Endothelial cell of umbilical vein (primary cell): ENCODE measurements around the gene WASF2. TPM values are rescaled to one million over a fixed set of nuclear protein-coding genes. Genes with fewer than 3 reads are reported as not detected.

ENCODE experiments used
- BruUV-seq: library from RNA; stranded (reverse); fragments of 400-500 nt; replicated peaks from 2 replicates; lab custom pipeline; 2021; lab: Mats Ljungman, UMichigan
- CTCF ChIA-PET: fragments of 300-600, 350-600 bp; sonication (Branson Sonifier 250); formaldehyde crosslinking; loops from one replicate; lab custom pipeline; 2021; ENCODE audit warnings: antibody characterized with exemption, inconsistent platforms; lab: Charles Lee
- POLR2A ChIA-PET: fragments of 300-600, 350-600 bp; sonication (Branson Sonifier 250); formaldehyde crosslinking; loops from one replicate; lab custom pipeline; 2021; ENCODE audit warnings: antibody characterized with exemption, inconsistent platforms; lab: Charles Lee
- DNase-seq: peaks from one replicate; pipeline ENCODE4 v3.0.0-alpha.2; 2011; ENCODE audit warnings: low read depth, low spot score
- FAIRE-seq: peaks from 2 replicates; lab custom pipeline; 2011; peaks lifted over from hg19 to GRCh38; lab: Jason Lieb, UNC
- H2AFZ ChIP-seq: 2 replicates; pipeline ENCODE4 v1.6.0; 2012; ENCODE audit warnings: low read depth, low read length, control low read depth, inconsistent platforms
- H3K27ac ChIP-seq: 2 replicates; pipeline ENCODE4 v1.5.1; 2011; ENCODE audit warnings: low read depth, mild to moderate bottlenecking, control low read depth, low read length, moderate library complexity; ENCODE audit not compliant: insufficient read depth
- H3K27me3 ChIP-seq, 2 experiments: 2 replicates each; pipeline versions ENCODE4 v1.6.0 to v1.6.1; 2011; ENCODE audit warnings: low read length in 2 of 2, mixed read lengths in 1 of 2; ENCODE audit not compliant: control insufficient read depth in 2 of 2, insufficient read depth in 2 of 2
- H3K36me3 ChIP-seq, 2 experiments: 2 replicates in 1 of 2; 3 replicates in 1 of 2; pipeline ENCODE4 v1.5.1; 2011; ENCODE audit warnings: low read length in 2 of 2, mild to moderate bottlenecking in 1 of 2, moderate library complexity in 1 of 2; ENCODE audit not compliant: control insufficient read depth in 2 of 2, insufficient read depth in 2 of 2; ENCODE audit errors: extremely low read depth in 1 of 2
- H3K4me1 ChIP-seq: 3 replicates; pipeline ENCODE4 v1.5.1; 2011; ENCODE audit warnings: mild to moderate bottlenecking, low read length; ENCODE audit not compliant: control insufficient read depth, insufficient read depth; ENCODE audit errors: extremely low read depth
- H3K4me2 ChIP-seq: 2 replicates; pipeline ENCODE4 v1.6.1; 2011; ENCODE audit warnings: low read length, control low read depth, mixed read lengths; ENCODE audit not compliant: insufficient read depth
- H3K4me3 ChIP-seq, 3 experiments: fragments of 200-600 bp in 1 of 3; sonication (generic), shearing (Covaris generic) in 1 of 3; replicated peaks in 1 of 3; 2 replicates each; pipeline ENCODE4 v1.5.1; 2011 to 2016; ENCODE audit warnings: control low read depth in 3 of 3, low read length in 3 of 3, mild to moderate bottlenecking in 2 of 3, inconsistent platforms in 1 of 3, low read depth in 1 of 3, moderate library complexity in 1 of 3; ENCODE audit not compliant: insufficient read depth in 1 of 3
- H3K79me2 ChIP-seq: 2 replicates; pipeline ENCODE4 v1.6.0; 2012; ENCODE audit warnings: low read length, inconsistent platforms; ENCODE audit not compliant: control insufficient read depth, insufficient read depth
- H3K9ac ChIP-seq: replicated peaks from 2 replicates; pipeline ENCODE3; 2011; ENCODE audit warnings: low read length, control low read depth; ENCODE audit not compliant: insufficient read depth; ENCODE audit errors: extremely low read depth
- H3K9me1 ChIP-seq: replicated peaks from 3 replicates; pipeline ENCODE4 v1.6.0; 2011; ENCODE audit warnings: mild to moderate bottlenecking, low read length; ENCODE audit not compliant: control insufficient read depth, insufficient read depth; ENCODE audit errors: extremely low read depth
- H3K9me3 ChIP-seq: replicated peaks from 2 replicates; pipeline ENCODE4 v1.5.1; 2012; ENCODE audit warnings: low read length, inconsistent platforms; ENCODE audit not compliant: control insufficient read depth, insufficient read depth
- H4K20me1 ChIP-seq: replicated peaks from 2 replicates; pipeline ENCODE3; 2011; ENCODE audit warnings: mild to moderate bottlenecking, low read length; ENCODE audit not compliant: control insufficient read depth, insufficient read depth; ENCODE audit errors: extremely low read depth
- EZH2 ChIP-seq: IDR thresholded peaks from 2 replicates; pipeline ENCODE4 v1.6.1; 2012; ENCODE audit warnings: borderline replicate concordance, low read depth, mild to moderate bottlenecking, moderate library complexity, low read length, inconsistent platforms; ENCODE audit not compliant: severe bottlenecking
- FOS ChIP-seq: IDR thresholded peaks from 2 replicates; pipeline ENCODE4 v1.6.1; 2011; ENCODE audit warnings: mild to moderate bottlenecking, low read length, moderate library complexity, borderline replicate concordance; ENCODE audit not compliant: insufficient read depth
- GATA2 ChIP-seq: IDR thresholded peaks from 2 replicates; pipeline ENCODE4 v1.7.0; 2011; ENCODE audit warnings: low read depth, mild to moderate bottlenecking, moderate library complexity, mixed read lengths, low read length; ENCODE audit not compliant: insufficient read length, insufficient read depth
- JUN ChIP-seq: IDR thresholded peaks from 2 replicates; pipeline ENCODE4 v1.6.1; 2011; ENCODE audit warnings: borderline replicate concordance, low read depth; ENCODE audit not compliant: insufficient read length, insufficient read depth
- MYC ChIP-seq: IDR thresholded peaks from one replicate; pipeline ENCODE4 v1.6.1; 2011; ENCODE audit warnings: mild to moderate bottlenecking, low read depth, low read length
- POLR2A ChIP-seq: IDR thresholded peaks from 2 replicates; pipeline ENCODE4 v1.6.1; 2012; ENCODE audit warnings: low read depth, mild to moderate bottlenecking, control low read depth, low read length
- POLR2AphosphoS5 ChIP-seq: IDR thresholded peaks from 2 replicates; pipeline ENCODE4 v1.6.1; 2012; ENCODE audit warnings: low read depth, mild to moderate bottlenecking, control low read depth, low read length, moderate library complexity; ENCODE audit not compliant: insufficient read depth
- dilution Hi-C: fragments of 300-500 bp; cut with MboI; formaldehyde crosslinking; loops from one replicate; pipeline ENCODE4 v1.15.0; 2019; ENCODE audit warnings: low sequenced_read_pairs; ENCODE audit not compliant: extremely low pct_ligation_motif_present
- intact Hi-C: fragments of 100-400 bp; cut with micrococcal nuclease; formaldehyde crosslinking; loops from one replicate; pipeline ENCODE4 v1.10.0; 2022
- polyA plus RNA-seq, 4 experiments: library from polyadenylated mRNA; depleted of rRNA in 3 of 4; stranded (reverse) in 3 of 4; unstranded in 1 of 4; fragments of >200 nt; gene quantifications; 2 replicates each; pipeline versions ENCODE4 v1.2.1 to v1.2.3, GENCODE V29; 2011 to 2012; ENCODE audit warnings: missing spikeins in 1 of 4
- total RNA-seq: library from RNA; stranded (reverse); gene quantifications from 2 replicates; pipeline ENCODE4 v1.2.3, GENCODE V29; 2021
- TF ChIP-seq, protein P1 (sequence below): IDR thresholded peaks from 2 replicates; pipeline ENCODE4 v1.6.1; 2011; ENCODE audit not compliant: insufficient read depth, insufficient read length
- TF ChIP-seq, protein P2 (sequence below), 2 donors: IDR thresholded peaks; 1 replicate in 1 of 2; 2 replicates in 1 of 2; pipeline ENCODE4 v1.5.1; 2011; ENCODE audit warnings: low read length in 2 of 2, mild to moderate bottlenecking in 2 of 2, moderate library complexity in 2 of 2, control low read depth in 1 of 2, inconsistent platforms in 1 of 2, low read depth in 1 of 2; ENCODE audit not compliant: insufficient read depth in 1 of 2; ENCODE audit errors: extremely low read depth in 1 of 2

The WASF2 gene
- total and polyA plus RNA-seq, 2 donors (not counting 3 experiments of a cell fraction or from before 2014, with no cell fraction given): 76.9 to 172 TPM

DNA sequence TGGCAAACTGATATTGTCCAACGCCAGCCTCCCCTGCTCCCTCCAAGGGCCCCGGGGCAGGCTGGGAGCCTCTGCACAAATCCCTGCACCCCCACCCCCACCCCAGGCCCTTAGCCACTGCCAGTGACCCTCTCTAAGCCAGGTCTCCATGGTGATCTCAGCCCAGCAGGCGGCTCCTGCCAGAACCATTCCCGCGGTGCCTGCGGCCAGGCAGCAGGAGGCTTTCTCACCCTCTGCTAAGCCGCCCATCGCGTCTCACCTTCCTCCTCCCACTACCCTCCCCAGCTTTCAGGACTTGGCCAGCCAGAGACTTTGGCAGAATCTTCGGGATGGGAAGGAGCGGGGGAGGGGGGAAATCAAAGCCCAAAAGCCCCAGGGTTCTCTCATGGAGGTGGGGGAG lies 46.8 kb upstream of the WASF2 start:
- FAIRE-seq: no peak
- dilution Hi-C loops: no loop called here
- DNase-seq: no peak
- Histone ChIP-seq H3K27me3 (no peaks in the 10 kb centered on the region), H4K20me1 (no peaks in the 10 kb centered on the region), H3K4me1 (peaks cover 7% of the 10 kb centered on the region), H2AFZ (no peak overlapping the region), H3K27ac (no peak overlapping the region), H3K9me3 (no peaks in the 10 kb centered on the region), H3K9me1 (no peaks in the 10 kb centered on the region), H3K4me2 (no peak overlapping the region), H3K9ac (no peak overlapping the region), H3K79me2 (no peaks in the 10 kb centered on the region), H3K36me3 (peaks cover 0 to 14% of the 10 kb centered on the region in 2 experiments), H3K4me3 (no peak overlapping the region)
- intact Hi-C loops: no loop called here
- TF ChIP-seq POLR2AphosphoS5 (no peak), EZH2 (no peak)
- TF ChIP-seq, protein P1, sequence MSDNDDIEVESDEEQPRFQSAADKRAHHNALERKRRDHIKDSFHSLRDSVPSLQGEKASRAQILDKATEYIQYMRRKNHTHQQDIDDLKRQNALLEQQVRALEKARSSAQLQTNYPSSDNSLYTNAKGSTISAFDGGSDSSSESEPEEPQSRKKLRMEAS: no peak
- no TSS peak for BruUV-seq
- CTCF ChIA-PET: interaction anchor here (1.2 to 4.3 kb wide), 2 partner anchors 13 to 20 kb away, joined by 5 to 19 read pairs; no protein-coding TSS in a partner anchor
- POLR2A ChIA-PET: no interaction called here

DNA sequence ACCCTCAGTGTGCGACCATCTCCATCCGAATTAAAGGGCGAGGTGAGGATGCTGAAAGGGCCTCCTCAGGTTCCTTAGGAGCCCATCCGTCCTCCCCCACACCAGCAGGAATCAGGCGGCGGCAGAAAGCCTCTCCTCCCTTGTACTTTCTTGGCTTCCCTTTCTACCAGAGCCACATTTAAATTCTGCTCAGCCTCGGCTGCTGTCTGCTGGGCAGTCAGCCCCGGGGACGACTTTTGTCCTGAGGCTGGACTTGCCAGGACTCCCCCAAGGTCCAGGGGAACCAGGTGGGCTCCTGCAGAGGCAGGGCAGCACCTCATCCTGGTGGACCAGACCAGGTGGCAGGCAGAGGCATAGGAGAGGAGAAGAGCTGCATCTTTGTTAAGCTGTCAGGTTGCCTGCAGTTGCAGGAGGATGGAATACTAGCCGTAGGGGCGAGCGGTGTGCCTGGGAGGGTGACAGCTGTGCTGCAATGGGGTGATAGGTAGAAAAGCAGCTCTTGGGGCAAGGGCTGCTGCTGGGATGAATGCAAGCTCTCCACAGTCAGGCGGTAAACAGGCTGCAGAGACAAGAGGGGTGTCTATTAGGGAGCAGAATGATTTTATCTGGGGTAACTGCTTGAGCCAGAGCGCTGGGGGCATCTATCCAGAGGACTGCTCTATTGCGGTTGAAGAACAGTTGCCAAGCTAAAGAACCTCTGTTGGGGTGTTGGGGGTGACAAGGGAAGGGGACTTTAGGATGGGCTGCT lies 46.2 kb upstream of the WASF2 start:
- Histone ChIP-seq H3K9me1 (no peaks in the 10 kb centered on the region), H3K4me2 (no peak overlapping the region), H3K79me2 (no peaks in the 10 kb centered on the region), H3K9me3 (no peaks in the 10 kb centered on the region), H3K4me3 (no peak overlapping the region), H4K20me1 (no peaks in the 10 kb centered on the region), H3K36me3 (peaks cover 0 to 14% of the 10 kb centered on the region in 2 experiments), H3K9ac (no peak overlapping the region), H3K27me3 (no peaks in the 10 kb centered on the region), H3K4me1 (peaks cover 7% of the 10 kb centered on the region), H2AFZ (no peak overlapping the region), H3K27ac (no peak overlapping the region)
- DNase-seq (no peak), FAIRE-seq (no peak)
- TF ChIP-seq FOS (no peak), EZH2 (no peak), MYC (no peak), JUN (no peak), POLR2AphosphoS5 (no peak), POLR2A (no peak), GATA2 (no peak)
- TF ChIP-seq, protein P2, sequence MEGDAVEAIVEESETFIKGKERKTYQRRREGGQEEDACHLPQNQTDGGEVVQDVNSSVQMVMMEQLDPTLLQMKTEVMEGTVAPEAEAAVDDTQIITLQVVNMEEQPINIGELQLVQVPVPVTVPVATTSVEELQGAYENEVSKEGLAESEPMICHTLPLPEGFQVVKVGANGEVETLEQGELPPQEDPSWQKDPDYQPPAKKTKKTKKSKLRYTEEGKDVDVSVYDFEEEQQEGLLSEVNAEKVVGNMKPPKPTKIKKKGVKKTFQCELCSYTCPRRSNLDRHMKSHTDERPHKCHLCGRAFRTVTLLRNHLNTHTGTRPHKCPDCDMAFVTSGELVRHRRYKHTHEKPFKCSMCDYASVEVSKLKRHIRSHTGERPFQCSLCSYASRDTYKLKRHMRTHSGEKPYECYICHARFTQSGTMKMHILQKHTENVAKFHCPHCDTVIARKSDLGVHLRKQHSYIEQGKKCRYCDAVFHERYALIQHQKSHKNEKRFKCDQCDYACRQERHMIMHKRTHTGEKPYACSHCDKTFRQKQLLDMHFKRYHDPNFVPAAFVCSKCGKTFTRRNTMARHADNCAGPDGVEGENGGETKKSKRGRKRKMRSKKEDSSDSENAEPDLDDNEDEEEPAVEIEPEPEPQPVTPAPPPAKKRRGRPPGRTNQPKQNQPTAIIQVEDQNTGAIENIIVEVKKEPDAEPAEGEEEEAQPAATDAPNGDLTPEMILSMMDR (IDR thresholded peaks at IDR 0.05; ENCODE audit: extremely low read depth in 1 of 2, insufficient read depth in 1 of 2, low read depth in 1 of 2, low read length in 2 of 2): no peak
- TF ChIP-seq, protein P1: no peak
- no TSS peak for BruUV-seq
- ChIA-PET CTCF (interaction anchor here (1.2 to 4.3 kb wide), 2 partner anchors 13 to 20 kb away, joined by 5 to 19 read pairs; no protein-coding TSS in a partner anchor), POLR2A (no interaction called here)
- dilution Hi-C loops (no loop called here), intact Hi-C loops (no loop called here)
